ENCODE measurements around the gene IL1RAP. TPM values are rescaled to one million over a fixed set of nuclear protein-coding genes. Genes with fewer than 3 reads are reported as not detected.

Gene IL1RAP
- total RNA-seq, 1 donor from 2014 or later = 43.4 TPM

- Histone ChIP-seq H3K27me3 (ENCODE audit: control insufficient read depth, insufficient read depth, low read length) (no peaks in the 10 kb centered on the region), H3K4me3 (ENCODE audit: low read depth, low read length) (no peak overlapping the region), H3K36me3 (ENCODE audit: control insufficient read depth, insufficient read depth, low read length) (peaks cover 8% of the 10 kb centered on the region)
- TF ChIP-seq CTCF (IDR thresholded peaks at IDR 0.05; ENCODE audit: insufficient read depth, low read length, severe bottlenecking) = no peak
- no peak for DNase-seq (ENCODE audit: low read depth)
- no peak for FAIRE-seq
Measured at GRCh38 chr3:190620886-190621608, 107.2 kb downstream of the IL1RAP start.

- TF ChIP-seq CTCF (IDR thresholded peaks at IDR 0.05; ENCODE audit: insufficient read depth, low read length, severe bottlenecking) = no peak
- H3K36me3 ChIP-seq (ENCODE audit: control insufficient read depth, insufficient read depth, low read length) = peaks cover 8% of the 10 kb centered on the region
- FAIRE-seq = no peak
Measured at GRCh38 chr3:190621927-190622326, 108.0 kb downstream of the IL1RAP start.

GRCh38 chr3:190624282-190624681 lies 110.4 kb downstream of the IL1RAP start:
- no peak for DNase-seq (ENCODE audit: low read depth)
- Histone ChIP-seq H3K4me3 (ENCODE audit: low read depth, low read length) (no peak overlapping the region), H3K36me3 (ENCODE audit: control insufficient read depth, insufficient read depth, low read length) (peaks cover 11% of the 10 kb centered on the region), H3K27me3 (ENCODE audit: control insufficient read depth, insufficient read depth, low read length) (no peaks in the 10 kb centered on the region)
- TF ChIP-seq CTCF (IDR thresholded peaks at IDR 0.05; ENCODE audit: insufficient read depth, low read length, severe bottlenecking) = no peak
- FAIRE-seq = no peak

More at GRCh38 chr3:190621927-190622326, 108.0 kb downstream of the IL1RAP start:
- no peaks in the 10 kb centered on the region for H3K27me3 ChIP-seq (ENCODE audit: control insufficient read depth, insufficient read depth, low read length)
- H3K4me3 ChIP-seq (ENCODE audit: low read depth, low read length) = no peak overlapping the region
- DNase-seq (ENCODE audit: low read depth) = no peak

GRCh38 chr3:190626951-190627620 lies 113.2 kb downstream of the IL1RAP start:
- FAIRE-seq (no peak), DNase-seq (ENCODE audit: low read depth) (no peak)
- Histone ChIP-seq H3K4me3 (ENCODE audit: low read depth, low read length) (no peak overlapping the region), H3K27me3 (ENCODE audit: control insufficient read depth, insufficient read depth, low read length) (no peaks in the 10 kb centered on the region), H3K36me3 (ENCODE audit: control insufficient read depth, insufficient read depth, low read length) (peaks cover 12% of the 10 kb centered on the region)
- TF ChIP-seq CTCF (IDR thresholded peaks at IDR 0.05; ENCODE audit: insufficient read depth, low read length, severe bottlenecking) = no peak

- H3K36me3 ChIP-seq (ENCODE audit: control insufficient read depth, insufficient read depth, low read length) = peaks cover 5% of the 10 kb centered on the region
Measured at GRCh38 chr3:190629088-190629487, 115.2 kb downstream of the IL1RAP start.

More at GRCh38 chr3:190629088-190629487, 115.2 kb downstream of the IL1RAP start:
- FAIRE-seq (no peak), DNase-seq (ENCODE audit: low read depth) (no peak)
- Histone ChIP-seq H3K4me3 (ENCODE audit: low read depth, low read length) (no peak overlapping the region), H3K27me3 (ENCODE audit: control insufficient read depth, insufficient read depth, low read length) (no peaks in the 10 kb centered on the region)
- no peak for TF ChIP-seq CTCF (IDR thresholded peaks at IDR 0.05; ENCODE audit: insufficient read depth, low read length, severe bottlenecking)

All from bronchial epithelial cell (primary cell).